A673 (cell line): Measurements from ENCODE around the gene KCNH8. TPM values are rescaled to one million over a fixed set of nuclear protein-coding genes. Genes with fewer than 3 reads are reported as not detected.

Source experiments
- BruUV-seq: library from RNA; stranded (reverse); fragments of 400-500 nt; replicated peaks from 2 replicates; lab custom pipeline; 2021; lab: Mats Ljungman, UMichigan
- CTCF ChIA-PET: fragments of 300-600 bp; sonication (Branson Sonifier 250); formaldehyde crosslinking; loops from one replicate; lab custom pipeline; 2022; ENCODE audit warnings: antibody characterized with exemption; lab: Charles Lee
- POLR2A ChIA-PET: fragments of 300-600 bp; sonication (Branson Sonifier 250); formaldehyde crosslinking; loops from one replicate; lab custom pipeline; 2022; ENCODE audit warnings: antibody characterized with exemption; ENCODE audit not compliant: low non-redundant PET; lab: Charles Lee
- DNase-seq: peaks from one replicate; pipeline ENCODE4 v3.0.0-alpha.2; 2015; ENCODE audit warnings: low spot score
- H3K27ac ChIP-seq: fragments of 200-600 bp; sonication (generic); 2 replicates; pipeline ENCODE4 v1.5.1; 2016; ENCODE audit warnings: mixed run types, low read depth, mild to moderate bottlenecking, mixed read lengths, antibody characterized with exemption, low read length; ENCODE audit not compliant: poor library complexity, severe bottlenecking
- H3K27me3 ChIP-seq: fragments of 200-600 bp; sonication (generic); replicated peaks from 2 replicates; pipeline ENCODE4 v1.6.1; 2017; ENCODE audit warnings: mixed run types, low read depth, mild to moderate bottlenecking, mixed read lengths, antibody characterized with exemption, low read length; ENCODE audit not compliant: insufficient read depth, poor library complexity
- H3K36me3 ChIP-seq: fragments of 200-600 bp; sonication (generic); 2 replicates; pipeline ENCODE4 v1.6.1; 2016; ENCODE audit warnings: mixed run types, mild to moderate bottlenecking, mixed read lengths, antibody characterized with exemption, low read length; ENCODE audit not compliant: insufficient read depth, poor library complexity, severe bottlenecking
- H3K4me1 ChIP-seq: fragments of 200-600 bp; sonication (generic); 2 replicates; pipeline ENCODE4 v1.6.1; 2017; ENCODE audit warnings: mixed run types, mild to moderate bottlenecking, mixed read lengths, antibody characterized with exemption, low read length; ENCODE audit not compliant: insufficient read depth, poor library complexity, severe bottlenecking
- H3K4me3 ChIP-seq: fragments of 200-600 bp; sonication (generic); 2 replicates; pipeline ENCODE4 v1.5.1; 2016; ENCODE audit warnings: low read depth, mixed run types, mild to moderate bottlenecking, mixed read lengths, low read length; ENCODE audit not compliant: poor library complexity, severe bottlenecking
- H3K9me3 ChIP-seq: fragments of 200-600 bp; sonication (generic); 2 replicates; pipeline ENCODE4 v1.6.1; 2016; ENCODE audit warnings: mixed run types, low read depth, mild to moderate bottlenecking, mixed read lengths, antibody characterized with exemption, low read length; ENCODE audit not compliant: poor library complexity, severe bottlenecking
- EZH2 ChIP-seq: fragments of 200-600 bp; sonication (generic); IDR thresholded peaks from 2 replicates; pipeline ENCODE4 v1.6.1; 2017; ENCODE audit warnings: borderline replicate concordance, low read depth, mild to moderate bottlenecking, mixed read lengths, antibody characterized with exemption, low read length; ENCODE audit not compliant: poor library complexity, severe bottlenecking
- intact Hi-C: fragments of 100-400 bp; cut with micrococcal nuclease; formaldehyde crosslinking; loops from one replicate; pipeline ENCODE4 v1.10.0; 2022; ENCODE audit not compliant: unreplicated experiment
- total RNA-seq: library from RNA; stranded (reverse); gene quantifications from 2 replicates; pipeline ENCODE4 v1.2.3, GENCODE V29; 2021
- TF ChIP-seq, protein P1 (sequence below): fragments of 300-800, 200-600 bp; sonication (generic); conservative IDR thresholded peaks from 2 replicates; pipeline ENCODE4 v1.5.1; 2017; ENCODE audit warnings: low read depth, mild to moderate bottlenecking, antibody characterized with exemption, low read length, moderate library complexity, mixed read lengths

Gene KCNH8
- total RNA-seq, 1 experiment from 2014 or later, result not detected

DNA sequence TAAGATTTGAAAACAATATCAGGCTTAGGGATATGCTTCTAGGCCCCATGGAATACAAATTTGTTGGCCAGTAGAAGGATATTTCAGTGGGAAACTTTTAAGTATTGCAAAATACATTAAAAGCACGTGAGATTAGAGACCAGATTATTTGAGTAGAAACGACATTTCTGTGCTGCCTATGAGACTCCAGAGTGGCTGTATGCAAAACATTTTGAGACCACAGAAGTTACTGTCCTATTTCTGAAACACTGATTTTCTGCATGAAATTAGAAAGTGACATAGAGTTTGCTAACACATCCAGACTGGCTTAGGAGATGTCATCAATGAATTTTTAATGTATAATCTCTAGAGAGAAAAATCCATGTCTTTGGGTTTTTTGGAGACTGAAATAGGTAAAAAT, 99.8 kb downstream of the KCNH8 start:
- POLR2A ChIA-PET, result no interaction called here
- Histone ChIP-seq H3K27ac (no peak overlapping the region), H3K4me1 (no peaks in the 10 kb centered on the region), H3K9me3 (no peaks in the 10 kb centered on the region), H3K27me3 (no peaks in the 10 kb centered on the region), H3K4me3 (no peak overlapping the region), H3K36me3 (no peaks in the 10 kb centered on the region)
- no TSS peak for BruUV-seq
- DNase-seq, result no peak
- CTCF ChIA-PET, result no interaction called here
- intact Hi-C loops, result no loop called here
- TF ChIP-seq EZH2, result no peak
- TF ChIP-seq, protein P1, sequence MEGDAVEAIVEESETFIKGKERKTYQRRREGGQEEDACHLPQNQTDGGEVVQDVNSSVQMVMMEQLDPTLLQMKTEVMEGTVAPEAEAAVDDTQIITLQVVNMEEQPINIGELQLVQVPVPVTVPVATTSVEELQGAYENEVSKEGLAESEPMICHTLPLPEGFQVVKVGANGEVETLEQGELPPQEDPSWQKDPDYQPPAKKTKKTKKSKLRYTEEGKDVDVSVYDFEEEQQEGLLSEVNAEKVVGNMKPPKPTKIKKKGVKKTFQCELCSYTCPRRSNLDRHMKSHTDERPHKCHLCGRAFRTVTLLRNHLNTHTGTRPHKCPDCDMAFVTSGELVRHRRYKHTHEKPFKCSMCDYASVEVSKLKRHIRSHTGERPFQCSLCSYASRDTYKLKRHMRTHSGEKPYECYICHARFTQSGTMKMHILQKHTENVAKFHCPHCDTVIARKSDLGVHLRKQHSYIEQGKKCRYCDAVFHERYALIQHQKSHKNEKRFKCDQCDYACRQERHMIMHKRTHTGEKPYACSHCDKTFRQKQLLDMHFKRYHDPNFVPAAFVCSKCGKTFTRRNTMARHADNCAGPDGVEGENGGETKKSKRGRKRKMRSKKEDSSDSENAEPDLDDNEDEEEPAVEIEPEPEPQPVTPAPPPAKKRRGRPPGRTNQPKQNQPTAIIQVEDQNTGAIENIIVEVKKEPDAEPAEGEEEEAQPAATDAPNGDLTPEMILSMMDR, result no peak

GRCh38 chr3:19248767-19249166, 100.5 kb downstream of the KCNH8 start:
- H3K27me3 ChIP-seq, result no peaks in the 10 kb centered on the region
- ChIA-PET POLR2A (interaction anchor here (0.6 kb wide), 1 partner anchor 1306 kb away, joined by 3 read pairs; no protein-coding TSS in a partner anchor), CTCF (no interaction called here)
- no peak overlapping the region for H3K27ac ChIP-seq
- no peak for TF ChIP-seq EZH2
- TF ChIP-seq, protein P1, result no peak
- no peaks in the 10 kb centered on the region for H3K36me3 ChIP-seq
- H3K9me3 ChIP-seq, result no peaks in the 10 kb centered on the region
- no TSS peak for BruUV-seq
- H3K4me1 ChIP-seq, result no peaks in the 10 kb centered on the region
- DNase-seq, result no peak
- no peak overlapping the region for H3K4me3 ChIP-seq
- intact Hi-C loops, result no loop called here

GRCh38 chr3:19250959-19251610, 102.8 kb downstream of the KCNH8 start:
- no peak for DNase-seq
- H3K9me3 ChIP-seq, result no peaks in the 10 kb centered on the region
- ChIA-PET CTCF (no interaction called here), POLR2A (no interaction called here)
- TF ChIP-seq EZH2, result no peak
- TF ChIP-seq, protein P1, result no peak
- H3K4me1 ChIP-seq, result no peaks in the 10 kb centered on the region
- intact Hi-C loops, result no loop called here
- H3K36me3 ChIP-seq, result no peaks in the 10 kb centered on the region
- BruUV-seq, result no TSS peak
- H3K27me3 ChIP-seq, result no peaks in the 10 kb centered on the region
- H3K27ac ChIP-seq, result no peak overlapping the region
- no peak overlapping the region for H3K4me3 ChIP-seq
